GM08714 (cell line): Measurements from ENCODE around the gene MYO1H.

ENCODE experiments used
- H3K4me3 ChIP-seq: fragments of 200-500 bp; sonication (Bioruptor generic); 2 replicates; pipeline ENCODE4 v1.5.1; 2014; ENCODE audit warnings: mild to moderate bottlenecking, low read length, inconsistent platforms
- ZNF274 ChIP-seq: IDR thresholded peaks from 2 replicates; pipeline ENCODE4 v1.6.1; 2012; ENCODE audit warnings: mild to moderate bottlenecking, low read depth, low read length

Gene MYO1H

DNA sequence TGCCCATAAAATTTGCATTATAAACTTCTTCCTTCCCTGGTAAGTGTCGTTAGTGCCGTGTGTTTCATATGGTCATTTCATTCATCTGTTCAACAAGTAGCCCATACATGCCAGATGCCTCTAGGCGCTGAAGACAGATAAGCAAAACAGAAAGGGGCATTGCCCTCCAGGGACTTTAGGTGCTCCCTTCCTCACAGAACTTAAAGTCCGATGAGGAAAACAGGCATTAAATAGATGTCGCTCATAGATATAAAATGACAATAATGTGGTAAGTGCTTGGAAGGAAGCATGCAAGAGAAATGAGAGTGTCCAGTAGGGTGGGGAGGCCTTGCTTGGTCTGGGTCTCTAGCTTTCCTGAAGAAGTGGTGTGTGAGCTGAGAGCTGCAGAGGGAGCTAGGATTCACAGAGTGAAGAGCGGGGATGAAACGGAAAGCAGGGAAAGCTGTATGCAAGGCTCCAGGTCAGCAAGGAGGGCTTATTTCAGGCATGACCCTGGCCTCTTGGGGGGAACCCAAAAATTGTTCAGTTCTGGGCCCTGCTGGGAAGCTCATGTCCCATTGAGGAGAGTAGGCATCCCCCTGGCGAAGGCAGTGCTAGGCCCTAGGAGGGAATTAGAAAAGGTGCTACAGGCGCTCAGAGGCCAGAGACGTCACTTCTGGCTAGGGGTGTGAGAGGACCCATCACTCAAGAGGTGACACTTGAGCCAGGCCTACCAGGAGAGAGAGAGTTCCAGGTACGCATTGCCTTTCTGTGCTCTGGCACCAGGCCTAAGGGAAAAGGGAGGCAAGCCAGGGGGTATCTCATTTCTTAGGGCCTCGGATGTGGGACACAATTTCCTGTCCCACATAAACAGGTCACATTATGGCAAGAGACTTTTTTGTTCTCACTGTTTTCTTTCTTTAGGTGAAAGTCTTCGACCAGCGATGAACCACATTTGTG, 141.6 kb downstream of the MYO1H start:
- no peak overlapping the region for H3K4me3 ChIP-seq
- no peak for TF ChIP-seq ZNF274

DNA sequence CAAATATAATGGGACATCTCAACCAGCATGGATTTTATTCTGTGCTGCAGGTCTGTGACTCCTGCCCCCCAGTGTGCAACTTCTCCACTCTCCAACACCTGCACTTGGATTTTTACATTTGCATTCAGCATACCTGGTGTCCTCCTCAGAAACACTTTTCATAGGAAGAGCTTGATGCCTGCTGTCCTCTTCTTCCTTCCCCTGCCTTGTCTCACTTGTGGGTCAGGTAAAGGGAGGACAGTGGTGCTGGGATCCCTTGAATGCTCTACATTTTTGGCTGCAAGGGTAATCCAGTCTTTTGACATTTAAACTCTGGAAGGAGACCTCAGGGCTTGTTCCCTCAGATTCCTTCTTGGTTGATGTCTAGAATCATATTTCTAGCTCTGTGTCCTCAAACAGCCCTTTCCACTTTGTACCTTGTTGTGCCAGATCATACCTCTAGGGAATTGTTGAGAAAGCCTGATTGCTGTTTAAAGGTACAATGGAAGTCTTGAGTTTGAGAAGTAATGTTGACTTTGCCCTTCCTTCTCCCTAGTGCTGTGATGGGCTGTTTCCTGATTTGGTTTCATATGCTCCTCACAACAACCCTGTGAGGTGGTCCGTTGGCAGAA, 142.4 kb downstream of the MYO1H start:
- no peak for TF ChIP-seq ZNF274
- H3K4me3 ChIP-seq, result no peak overlapping the region

DNA sequence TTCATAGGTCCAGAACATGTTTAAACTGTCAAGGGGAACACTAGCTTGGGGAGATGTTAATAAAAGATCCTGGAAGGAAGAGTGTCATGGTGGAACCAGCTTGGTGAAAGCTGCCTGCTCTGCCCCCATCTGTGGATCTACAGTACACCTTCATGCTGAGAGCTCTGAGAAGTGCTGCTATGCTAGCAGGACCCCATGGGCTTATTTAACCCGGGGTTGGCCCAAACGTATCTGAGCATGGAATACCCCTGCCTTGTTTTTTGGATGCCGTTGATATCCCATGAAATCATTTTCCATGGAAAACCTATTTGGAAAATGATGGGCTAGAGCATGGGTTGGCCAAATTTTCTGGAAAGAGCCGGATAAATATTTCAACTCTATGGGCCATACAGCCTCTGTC, 144.0 kb downstream of the MYO1H start:
- H3K4me3 ChIP-seq, result no peak overlapping the region
- TF ChIP-seq ZNF274, result no peak

DNA sequence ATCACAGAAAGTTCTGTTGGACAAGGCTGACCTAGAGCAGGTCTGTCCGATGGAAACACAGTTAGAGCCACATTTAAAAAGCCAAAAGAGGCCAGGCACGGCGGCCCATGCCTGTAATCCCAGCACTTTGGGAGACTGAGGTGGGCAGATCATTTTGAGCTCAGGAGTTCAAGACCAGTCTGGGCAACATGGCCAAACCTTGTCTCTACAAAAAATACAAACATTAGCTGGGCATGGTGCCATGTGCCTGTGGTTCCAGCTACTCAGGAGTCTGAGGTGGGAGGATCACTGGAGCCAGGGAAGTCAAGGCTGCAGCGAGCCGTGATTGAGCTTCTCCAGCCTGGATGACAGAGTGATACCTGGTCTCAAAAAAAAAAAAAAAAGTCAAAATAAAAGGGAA, 144.7 kb downstream of the MYO1H start:
- H3K4me3 ChIP-seq, result no peak overlapping the region
- TF ChIP-seq ZNF274, result no peak

DNA sequence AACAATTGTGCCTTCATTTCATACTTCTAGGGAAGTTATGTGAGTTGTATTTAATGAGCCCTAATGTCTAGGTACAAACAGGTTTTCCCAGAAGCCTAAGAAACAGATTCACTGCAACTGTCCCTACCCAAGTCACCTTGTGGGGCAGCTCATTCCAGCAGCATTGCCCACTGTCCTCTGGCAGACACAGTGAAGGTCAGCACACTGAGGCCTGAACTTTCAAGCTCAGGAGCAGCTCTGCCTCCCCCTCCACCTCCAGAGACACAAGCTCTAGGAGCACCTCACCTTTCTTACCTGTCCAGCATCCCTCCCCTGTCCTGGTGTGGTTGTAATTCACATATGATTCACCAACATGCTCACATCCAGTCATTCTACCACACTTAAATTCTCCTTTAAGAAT, 145.4 kb downstream of the MYO1H start:
- H3K4me3 ChIP-seq, result no peak overlapping the region
- no peak for TF ChIP-seq ZNF274

DNA sequence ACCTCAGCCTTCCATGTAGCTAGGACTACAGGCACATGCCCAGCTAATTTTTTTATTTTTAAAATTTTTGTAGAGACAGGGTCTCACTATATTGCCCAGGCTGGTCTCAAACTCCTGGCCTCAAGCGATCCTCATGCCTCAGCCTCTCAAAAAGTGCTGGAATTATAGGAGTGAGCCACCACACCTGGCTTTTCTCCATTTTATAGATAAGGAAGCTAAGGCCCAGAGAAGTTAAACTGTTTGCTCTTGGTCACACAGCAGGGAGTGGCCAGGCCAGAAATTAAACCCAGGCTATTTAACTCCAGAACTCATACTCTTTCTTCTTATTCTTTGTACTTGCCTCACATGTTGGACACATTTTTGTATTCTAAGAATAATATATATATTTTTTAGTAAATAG, 146.2 kb downstream of the MYO1H start:
- TF ChIP-seq ZNF274, result no peak
- no peak overlapping the region for H3K4me3 ChIP-seq

DNA sequence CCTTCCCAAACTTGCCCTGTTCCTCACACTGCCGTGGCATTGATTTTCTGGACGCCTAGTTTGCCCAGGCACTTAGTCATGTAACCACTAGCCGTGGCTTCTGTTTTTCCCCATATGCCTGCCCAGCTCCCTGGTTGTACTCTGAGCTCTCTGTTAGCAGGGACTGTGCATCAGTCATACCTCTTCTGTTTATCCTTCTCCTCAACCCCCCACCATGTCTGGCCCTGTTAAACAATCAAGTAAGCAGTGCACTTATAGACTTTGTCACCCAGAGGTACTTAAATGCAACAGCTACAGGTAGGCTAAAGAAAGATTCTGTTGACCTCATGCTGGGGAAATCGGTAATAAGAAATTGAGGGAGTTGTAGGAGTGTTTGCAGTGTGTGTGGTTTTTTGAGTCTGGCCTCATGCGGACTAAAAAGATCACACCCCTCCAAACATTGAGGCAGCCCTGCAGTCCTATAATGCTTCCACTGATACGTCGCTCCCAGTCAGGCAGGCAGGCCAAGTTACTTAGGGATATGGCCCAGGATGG, 146.7 kb downstream of the MYO1H start:
- H3K4me3 ChIP-seq, result no peak overlapping the region
- no peak for TF ChIP-seq ZNF274

DNA sequence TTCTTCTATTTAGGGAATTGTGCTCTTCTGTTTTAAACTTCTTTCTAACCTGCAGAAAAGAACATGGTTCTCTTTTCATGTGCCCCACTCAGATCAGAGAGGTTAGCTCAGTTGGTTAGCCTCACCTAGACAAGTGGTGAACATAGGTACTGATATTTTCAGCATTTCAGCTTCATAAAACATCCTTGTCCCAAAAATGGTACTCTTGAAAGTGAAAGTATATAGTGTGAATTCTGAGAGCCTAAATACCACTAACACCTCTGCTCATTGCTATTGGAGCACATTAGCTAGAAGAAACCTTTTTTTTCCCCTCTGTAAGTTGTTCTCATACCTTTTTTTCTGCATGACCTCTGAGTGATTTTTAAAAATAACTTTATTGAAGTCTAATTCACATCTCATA, 147.3 kb downstream of the MYO1H start:
- TF ChIP-seq ZNF274, result no peak

DNA sequence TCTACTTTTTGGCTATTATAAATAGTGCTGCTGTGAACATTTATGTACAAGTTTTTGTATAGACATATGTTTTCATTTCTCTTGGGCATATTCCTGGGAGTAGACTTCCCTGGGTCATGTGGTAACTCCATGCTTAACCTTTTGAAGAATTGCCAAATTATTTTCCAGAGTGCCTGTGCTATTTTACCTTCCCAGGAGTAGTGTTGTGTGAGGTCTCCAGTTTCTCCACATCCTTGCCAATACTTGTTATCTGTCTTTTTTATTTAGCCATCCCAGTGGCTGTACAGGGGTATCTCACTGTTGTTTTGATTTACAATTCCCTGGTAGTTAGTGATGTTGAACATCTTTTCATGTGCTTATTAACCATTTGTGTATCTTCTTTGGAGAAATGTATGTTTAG, 148.6 kb downstream of the MYO1H start:
- no peak for TF ChIP-seq ZNF274

More for the DNA sequence above, 147.3 kb downstream of the MYO1H start:
- no peak overlapping the region for H3K4me3 ChIP-seq

DNA sequence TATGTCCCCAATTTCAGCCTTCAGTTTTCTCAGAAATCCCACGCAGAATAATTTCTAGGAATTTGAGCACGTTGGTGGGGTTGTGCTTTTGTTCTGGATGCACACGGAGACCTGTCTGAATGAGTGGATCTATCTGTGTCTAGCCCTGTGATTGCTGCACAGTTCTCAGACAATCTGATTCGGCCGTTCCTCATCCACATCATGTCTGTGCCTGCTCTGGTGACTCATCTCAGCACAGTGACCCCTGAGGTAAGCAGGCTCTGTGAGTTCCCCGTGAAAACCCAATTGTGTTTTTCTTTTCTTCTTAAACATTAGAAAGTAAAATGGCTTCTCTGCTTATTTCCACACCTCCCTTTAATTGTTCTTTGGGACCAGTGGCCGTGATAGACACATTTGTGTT, 150.0 kb downstream of the MYO1H start:
- TF ChIP-seq ZNF274, result no peak
- H3K4me3 ChIP-seq, result no peak overlapping the region

More for the DNA sequence above, 148.6 kb downstream of the MYO1H start:
- H3K4me3 ChIP-seq, result no peak overlapping the region
